HL-60 (cell line): Measurements from ENCODE around the gene BABAM2.

Experiments
- CTCF ChIP-seq: IDR thresholded peaks from one replicate; pipeline ENCODE4 v1.5.1; 2011; ENCODE audit warnings: low read length, control low read depth, inconsistent platforms; ENCODE audit not compliant: insufficient read depth
- POLR2AphosphoS5 ChIP-seq: IDR thresholded peaks from 2 replicates; pipeline ENCODE4 v1.6.1; 2012; ENCODE audit warnings: low read depth

GRCh38 chr2:28358668-28359201 lies 468.2 kb downstream of the BABAM2 start:
- TF ChIP-seq CTCF (no peak), POLR2AphosphoS5 (no peak)
